Activated CD8-positive, alpha-beta memory T cell treated with anti-CD3 and anti-CD28 coated beads for 1 hour (primary cell): ENCODE measurements around the gene FOXN3.

Source experiments
- DNase-seq, 2 donors: peaks; one replicate each; pipeline ENCODE4 v3.0.0-alpha.2; 2020; ENCODE audit warnings: low read depth in 1 of 2; ENCODE audit errors: extremely low read depth in 1 of 2

The FOXN3 gene

GRCh38 chr14:89435492-89435891 is 18.5 kb upstream of the FOXN3 start:
- DNase-seq = no peak

GRCh38 chr14:89432226-89432625 is 15.2 kb upstream of the FOXN3 start:
- DNase-seq = no peak

- no peak for DNase-seq
Observed at GRCh38 chr14:89430391-89431236, 13.6 kb upstream of the FOXN3 start.

- DNase-seq = no peak
Observed at GRCh38 chr14:89429199-89430181, 12.5 kb upstream of the FOXN3 start.

- DNase-seq = no peak
Observed at GRCh38 chr14:89428546-89429198, 11.6 kb upstream of the FOXN3 start.

- DNase-seq = no peak
Observed at GRCh38 chr14:89428173-89428523, 11.1 kb upstream of the FOXN3 start.

GRCh38 chr14:89427426-89428172 is 10.6 kb upstream of the FOXN3 start:
- DNase-seq = no peak

- no peak for DNase-seq
Observed at GRCh38 chr14:89425931-89426330, 8.9 kb upstream of the FOXN3 start.

- no peak for DNase-seq
Observed at GRCh38 chr14:89424241-89424640, 7.2 kb upstream of the FOXN3 start.

GRCh38 chr14:89422952-89423345 is 5.9 kb upstream of the FOXN3 start:
- DNase-seq = no peak

- no peak for DNase-seq
Observed at GRCh38 chr14:89422181-89422951, 5.3 kb upstream of the FOXN3 start.

GRCh38 chr14:89420502-89420901 is 3.5 kb upstream of the FOXN3 start:
- DNase-seq = no peak

GRCh38 chr14:89419973-89420482 is 3.0 kb upstream of the FOXN3 start:
- DNase-seq = no peak

- DNase-seq = no peak
Observed at GRCh38 chr14:89418976-89419375, 1.9 kb upstream of the FOXN3 start.

- no peak for DNase-seq
Observed at GRCh38 chr14:89418452-89418851, 1.4 kb upstream of the FOXN3 start.

GRCh38 chr14:89417465-89418225 is 612 bp upstream of the FOXN3 start:
- peak; percentile 25 for DNase-seq

GRCh38 chr14:89416002-89416995 is 734 bp downstream of the FOXN3 start:
- DNase-seq = peak; percentile 97 to 98

- no peak for DNase-seq
Observed at GRCh38 chr14:89415159-89415558, 1.9 kb downstream of the FOXN3 start.
